GM20000 (cell line): ENCODE results near the gene POM121L12.

Experiments used
- DNase-seq: peaks from one replicate; pipeline ENCODE4 v3.0.0; 2012; ENCODE audit warnings: low spot score
- CTCF ChIP-seq: IDR thresholded peaks from 2 replicates; pipeline ENCODE4 v1.5.1; 2012; ENCODE audit warnings: mild to moderate bottlenecking, control low read depth; ENCODE audit errors: extremely low read depth, missing control alignments

The POM121L12 gene

GRCh38 chr7:53060066-53060465 is 24.6 kb downstream of the POM121L12 start:
- no peak for TF ChIP-seq CTCF
- DNase-seq = no peak

- DNase-seq = no peak
- no peak for TF ChIP-seq CTCF
Measured at GRCh38 chr7:53062796-53063195, 27.4 kb downstream of the POM121L12 start.

GRCh38 chr7:53068673-53069072 is 33.2 kb downstream of the POM121L12 start:
- DNase-seq = no peak
- no peak for TF ChIP-seq CTCF

GRCh38 chr7:53070883-53071282 is 35.5 kb downstream of the POM121L12 start:
- TF ChIP-seq CTCF = no peak

More at GRCh38 chr7:53070883-53071282, 35.5 kb downstream of the POM121L12 start:
- no peak for DNase-seq
